ENCODE data around the gene RASAL2. TPM values are rescaled to one million over a fixed set of nuclear protein-coding genes. Genes with fewer than 3 reads are reported as not detected.

Gene RASAL2
- total RNA-seq, 1 donor from 2014 or later, result 12.4 TPM

GRCh38 chr1:178470411-178470960 lies 376.6 kb downstream of the RASAL2 start:
- Histone ChIP-seq H3K27me3 (ENCODE audit: control insufficient read depth, insufficient read depth, low read length) (no peaks in the 10 kb centered on the region), H3K4me3 (ENCODE audit: low read depth, low read length) (no peak overlapping the region), H3K36me3 (ENCODE audit: control insufficient read depth, insufficient read depth, low read length) (peaks cover 13% of the 10 kb centered on the region)
- no peak for TF ChIP-seq CTCF (IDR thresholded peaks at IDR 0.05; ENCODE audit: insufficient read depth, low read length, severe bottlenecking)
- FAIRE-seq, result no peak
- no peak for DNase-seq (ENCODE audit: low read depth)

- TF ChIP-seq CTCF (IDR thresholded peaks at IDR 0.05; ENCODE audit: insufficient read depth, low read length, severe bottlenecking), result no peak
- no peaks in the 10 kb centered on the region for H3K27me3 ChIP-seq (ENCODE audit: control insufficient read depth, insufficient read depth, low read length)
- FAIRE-seq (no peak), DNase-seq (ENCODE audit: low read depth) (no peak)
- H3K36me3 ChIP-seq (ENCODE audit: control insufficient read depth, insufficient read depth, low read length), result peaks cover 9% of the 10 kb centered on the region
- no peak overlapping the region for H3K4me3 ChIP-seq (ENCODE audit: low read depth, low read length)
These were observed 378.6 kb downstream of the RASAL2 start for GRCh38 chr1:178472531-178472930.

- no peak for DNase-seq (ENCODE audit: low read depth)
- Histone ChIP-seq H3K4me3 (ENCODE audit: low read depth, low read length) (no peak overlapping the region), H3K27me3 (ENCODE audit: control insufficient read depth, insufficient read depth, low read length) (no peaks in the 10 kb centered on the region), H3K36me3 (ENCODE audit: control insufficient read depth, insufficient read depth, low read length) (peaks cover 5% of the 10 kb centered on the region)
- FAIRE-seq, result no peak
- no peak for TF ChIP-seq CTCF (IDR thresholded peaks at IDR 0.05; ENCODE audit: insufficient read depth, low read length, severe bottlenecking)
These were observed 383.5 kb downstream of the RASAL2 start for GRCh38 chr1:178477373-178477772.

GRCh38 chr1:178477841-178478240 lies 383.9 kb downstream of the RASAL2 start:
- Histone ChIP-seq H3K36me3 (ENCODE audit: control insufficient read depth, insufficient read depth, low read length) (peaks cover 5% of the 10 kb centered on the region), H3K27me3 (ENCODE audit: control insufficient read depth, insufficient read depth, low read length) (no peaks in the 10 kb centered on the region), H3K4me3 (ENCODE audit: low read depth, low read length) (no peak overlapping the region)
- no peak for TF ChIP-seq CTCF (IDR thresholded peaks at IDR 0.05; ENCODE audit: insufficient read depth, low read length, severe bottlenecking)
- FAIRE-seq (no peak), DNase-seq (ENCODE audit: low read depth) (no peak)

- no peak for DNase-seq (ENCODE audit: low read depth)
- Histone ChIP-seq H3K27me3 (ENCODE audit: control insufficient read depth, insufficient read depth, low read length) (no peaks in the 10 kb centered on the region), H3K36me3 (ENCODE audit: control insufficient read depth, insufficient read depth, low read length) (no peaks in the 10 kb centered on the region), H3K4me3 (ENCODE audit: low read depth, low read length) (no peak overlapping the region)
- FAIRE-seq, result no peak
- TF ChIP-seq CTCF (IDR thresholded peaks at IDR 0.05; ENCODE audit: insufficient read depth, low read length, severe bottlenecking), result no peak
These were observed 389.5 kb downstream of the RASAL2 start for GRCh38 chr1:178483251-178483957.
